Vagina (tissue), 2 donors: ENCODE measurements around the gene RCAN3. TPM values are rescaled to one million over a fixed set of nuclear protein-coding genes. Genes with fewer than 3 reads are reported as not detected.

Experiments
- DNase-seq, 2 donors: peaks; one replicate each; pipeline ENCODE4 v3.0.0-alpha.2; 2017; ENCODE audit errors: extremely low spot score in 2 of 2
- H3K27ac ChIP-seq: fragments of 200-600 bp; sonication (generic); one replicate; pipeline ENCODE4 v1.5.1; 2019
- H3K27me3 ChIP-seq: fragments of 200-600 bp; sonication (generic); one replicate; pipeline ENCODE4 v1.5.1; 2019
- H3K36me3 ChIP-seq, 2 donors: fragments of 200-600 bp; sonication (generic); one replicate each; pipeline ENCODE4 v1.5.1; 2017 to 2019
- H3K4me1 ChIP-seq: fragments of 200-600 bp; sonication (generic); one replicate; pipeline ENCODE4 v1.5.1; 2019
- H3K4me3 ChIP-seq, 2 donors: fragments of 200-600 bp; sonication (generic); 1 replicate in 1 of 2; 2 replicates in 1 of 2; pipeline ENCODE4 v1.5.1; 2016 to 2019
- H3K9me3 ChIP-seq: fragments of 200-600 bp; sonication (generic); one replicate; pipeline ENCODE4 v1.5.1; 2019
- POLR2A ChIP-seq, 2 donors: fragments of 450-650 bp; IDR thresholded peaks; one replicate each; pipeline ENCODE4 v1.6.1; 2017; ENCODE audit warnings: antibody characterized with exemption in 2 of 2, mild to moderate bottlenecking in 2 of 2, moderate library complexity in 2 of 2
- POLR2AphosphoS5 ChIP-seq, 2 donors: sonication (generic); formaldehyde crosslinking; IDR thresholded peaks; one replicate each; pipeline ENCODE4 v1.9.0; 2017; ENCODE audit warnings: antibody characterized with exemption in 2 of 2, mild to moderate bottlenecking in 2 of 2, low read depth in 1 of 2; ENCODE audit not compliant: insufficient read depth in 1 of 2
- intact Hi-C: fragments of 100-400 bp; cut with DNase I; formaldehyde crosslinking; loops from one replicate; pipeline ENCODE4 v1.15.1; 2023
- total RNA-seq: library from RNA; depleted of rRNA; stranded (reverse); fragments of >200 nt; gene quantifications from one replicate; pipeline ENCODE4 v1.2.3, GENCODE V29; 2016
- TF ChIP-seq, protein P1 (sequence below), 3 experiments: fragments of 450-650 bp in 2 of 3; fragments of 200-600 bp in 1 of 3; sonication (generic) in 1 of 3; IDR thresholded peaks; one replicate each; pipeline ENCODE4 v1.5.1; 2017 to 2019; ENCODE audit warnings: antibody characterized with exemption in 3 of 3, mild to moderate bottlenecking in 2 of 3, moderate library complexity in 2 of 3

The RCAN3 gene
- total RNA-seq, 1 donor from 2014 or later = 11.3 TPM

DNA sequence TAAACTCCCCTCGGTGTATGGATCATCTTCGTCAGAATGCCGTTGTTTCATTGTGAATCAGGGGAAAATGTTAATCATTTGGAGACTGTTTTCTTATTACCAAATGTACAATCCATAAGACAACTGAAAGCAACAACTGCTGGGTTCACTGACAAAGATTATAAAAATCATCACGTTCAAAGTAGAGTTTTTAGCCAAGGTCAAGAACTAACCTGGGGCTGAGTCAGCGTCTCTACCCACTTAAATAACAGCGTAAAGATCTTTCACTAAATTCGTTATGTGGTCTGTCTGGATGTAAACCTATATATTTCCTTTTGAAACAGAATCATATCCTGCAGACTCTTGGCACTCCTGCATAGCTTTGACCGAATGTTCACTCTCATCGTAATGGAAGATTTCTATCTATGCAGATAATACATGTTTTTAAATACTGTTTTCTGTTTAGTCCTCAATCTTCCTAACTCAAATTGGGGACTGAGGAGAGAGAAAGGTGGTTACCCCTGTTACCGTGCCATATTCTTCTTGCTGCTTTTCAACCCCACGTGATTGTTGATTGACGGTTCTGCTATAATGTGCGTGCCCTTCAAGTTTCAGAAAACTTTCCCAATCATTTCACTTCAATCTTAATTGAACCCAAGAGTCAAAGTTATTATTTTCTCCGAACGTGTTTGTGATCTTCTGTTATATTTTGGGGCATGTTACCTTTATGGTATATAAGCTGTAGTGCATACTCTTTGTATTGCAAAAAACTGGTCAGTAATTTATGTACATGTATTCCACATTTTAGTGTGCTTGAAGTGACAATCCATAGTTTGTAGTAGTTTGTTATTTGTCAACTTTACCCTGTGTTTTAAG is 37.6 kb downstream of the RCAN3 start:
- DNase-seq = no peak
- no peaks in the 10 kb centered on the region for H3K27me3 ChIP-seq
- no peaks in the 10 kb centered on the region for H3K9me3 ChIP-seq
- intact Hi-C loops = no loop called here
- no peak overlapping the region for H3K4me3 ChIP-seq
- no peaks in the 10 kb centered on the region for H3K36me3 ChIP-seq
- H3K27ac ChIP-seq = no peak overlapping the region
- no peaks in the 10 kb centered on the region for H3K4me1 ChIP-seq
- TF ChIP-seq POLR2AphosphoS5 (IDR thresholded peaks at IDR 0.05; ENCODE audit: insufficient read depth in 1 of 2, low read depth in 1 of 2) (no peak), POLR2A (IDR thresholded peaks at IDR 0.05) (no peak)
- TF ChIP-seq, protein P1, sequence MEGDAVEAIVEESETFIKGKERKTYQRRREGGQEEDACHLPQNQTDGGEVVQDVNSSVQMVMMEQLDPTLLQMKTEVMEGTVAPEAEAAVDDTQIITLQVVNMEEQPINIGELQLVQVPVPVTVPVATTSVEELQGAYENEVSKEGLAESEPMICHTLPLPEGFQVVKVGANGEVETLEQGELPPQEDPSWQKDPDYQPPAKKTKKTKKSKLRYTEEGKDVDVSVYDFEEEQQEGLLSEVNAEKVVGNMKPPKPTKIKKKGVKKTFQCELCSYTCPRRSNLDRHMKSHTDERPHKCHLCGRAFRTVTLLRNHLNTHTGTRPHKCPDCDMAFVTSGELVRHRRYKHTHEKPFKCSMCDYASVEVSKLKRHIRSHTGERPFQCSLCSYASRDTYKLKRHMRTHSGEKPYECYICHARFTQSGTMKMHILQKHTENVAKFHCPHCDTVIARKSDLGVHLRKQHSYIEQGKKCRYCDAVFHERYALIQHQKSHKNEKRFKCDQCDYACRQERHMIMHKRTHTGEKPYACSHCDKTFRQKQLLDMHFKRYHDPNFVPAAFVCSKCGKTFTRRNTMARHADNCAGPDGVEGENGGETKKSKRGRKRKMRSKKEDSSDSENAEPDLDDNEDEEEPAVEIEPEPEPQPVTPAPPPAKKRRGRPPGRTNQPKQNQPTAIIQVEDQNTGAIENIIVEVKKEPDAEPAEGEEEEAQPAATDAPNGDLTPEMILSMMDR (IDR thresholded peaks at IDR 0.05) = no peak

DNA sequence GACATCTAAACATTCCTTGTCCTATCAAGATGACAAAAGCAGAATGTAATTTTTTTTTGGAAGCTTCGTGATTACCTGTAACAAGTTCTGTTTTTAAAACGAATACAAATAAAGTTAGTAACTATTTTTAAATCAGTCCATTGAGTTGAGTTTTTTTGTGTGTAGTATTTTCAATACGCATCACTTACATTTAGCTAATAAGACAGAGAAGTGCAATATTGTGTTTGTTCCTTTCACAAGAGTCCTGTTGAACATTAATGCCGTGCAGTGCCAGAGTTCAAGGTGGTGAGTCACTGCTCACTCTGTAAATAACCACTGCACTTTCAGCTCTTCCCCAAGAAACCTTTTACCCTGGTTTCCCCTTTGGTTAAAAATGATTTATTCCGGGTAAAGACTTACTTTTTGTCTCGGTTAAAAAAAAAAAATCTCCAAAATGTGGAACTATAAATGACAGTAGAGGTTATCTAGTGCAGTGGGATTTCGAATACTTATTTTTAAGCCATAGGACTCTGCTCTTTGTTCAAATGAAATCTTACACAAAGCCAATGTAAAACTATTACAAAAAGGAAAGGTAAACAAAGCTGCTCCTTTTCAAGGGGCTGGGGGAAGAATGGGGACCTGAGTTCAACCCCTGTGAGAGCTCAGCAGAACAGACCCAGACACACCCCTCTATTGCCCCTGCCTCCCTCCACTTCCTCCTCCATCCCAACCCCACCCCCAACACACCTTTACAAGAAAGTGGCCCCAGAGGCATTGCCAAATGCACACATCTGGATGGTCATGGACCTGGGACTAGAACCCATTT is 38.5 kb downstream of the RCAN3 start:
- H3K27ac ChIP-seq = no peak overlapping the region
- no peaks in the 10 kb centered on the region for H3K4me1 ChIP-seq
- intact Hi-C loops = no loop called here
- TF ChIP-seq, protein P1 (IDR thresholded peaks at IDR 0.05) = no peak
- TF ChIP-seq POLR2A (IDR thresholded peaks at IDR 0.05) = no peak
- TF ChIP-seq POLR2AphosphoS5 (IDR thresholded peaks at IDR 0.05; ENCODE audit: insufficient read depth in 1 of 2, low read depth in 1 of 2) = no peak
- no peaks in the 10 kb centered on the region for H3K9me3 ChIP-seq
- DNase-seq = no peak
- H3K36me3 ChIP-seq = no peaks in the 10 kb centered on the region
- H3K4me3 ChIP-seq = no peak overlapping the region
- H3K27me3 ChIP-seq = no peaks in the 10 kb centered on the region

DNA sequence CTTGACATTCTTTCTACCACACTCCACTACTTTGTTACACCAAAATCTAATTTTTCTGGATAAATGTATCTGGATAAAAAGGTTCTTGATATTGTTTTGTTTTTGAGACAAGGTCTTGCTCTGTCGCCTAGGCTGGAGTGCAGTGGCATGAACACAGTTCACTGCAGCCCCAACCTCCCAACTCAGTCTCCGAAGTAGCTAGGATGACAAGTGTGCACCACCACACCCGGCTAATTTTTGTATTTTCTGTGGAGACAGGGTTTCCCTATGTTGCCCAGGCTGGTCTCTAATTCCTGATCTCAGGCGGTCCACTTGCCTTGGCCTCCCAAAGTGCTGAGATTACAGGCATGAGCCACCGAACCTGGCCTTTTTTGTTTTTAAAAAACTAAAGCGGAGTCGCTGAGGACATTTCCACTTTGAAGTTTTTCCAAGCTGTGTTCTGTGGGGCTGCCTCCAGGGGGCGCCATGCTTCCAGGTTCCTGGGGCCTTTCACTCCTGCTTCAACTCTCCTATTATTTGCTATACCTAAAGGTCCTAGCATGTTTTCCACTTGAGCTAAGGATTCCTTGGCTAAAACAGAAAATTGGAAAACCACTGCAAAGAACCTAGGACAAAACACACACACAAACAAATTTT is 39.2 kb downstream of the RCAN3 start:
- Histone ChIP-seq H3K4me1 (no peaks in the 10 kb centered on the region), H3K36me3 (no peaks in the 10 kb centered on the region), H3K4me3 (no peak overlapping the region), H3K27me3 (no peaks in the 10 kb centered on the region), H3K9me3 (no peaks in the 10 kb centered on the region), H3K27ac (no peak overlapping the region)
- no peak for DNase-seq
- TF ChIP-seq POLR2A (IDR thresholded peaks at IDR 0.05) = no peak
- no peak for TF ChIP-seq POLR2AphosphoS5 (IDR thresholded peaks at IDR 0.05; ENCODE audit: insufficient read depth in 1 of 2, low read depth in 1 of 2)
- TF ChIP-seq, protein P1 (IDR thresholded peaks at IDR 0.05) = no peak
- intact Hi-C loops = no loop called here

DNA sequence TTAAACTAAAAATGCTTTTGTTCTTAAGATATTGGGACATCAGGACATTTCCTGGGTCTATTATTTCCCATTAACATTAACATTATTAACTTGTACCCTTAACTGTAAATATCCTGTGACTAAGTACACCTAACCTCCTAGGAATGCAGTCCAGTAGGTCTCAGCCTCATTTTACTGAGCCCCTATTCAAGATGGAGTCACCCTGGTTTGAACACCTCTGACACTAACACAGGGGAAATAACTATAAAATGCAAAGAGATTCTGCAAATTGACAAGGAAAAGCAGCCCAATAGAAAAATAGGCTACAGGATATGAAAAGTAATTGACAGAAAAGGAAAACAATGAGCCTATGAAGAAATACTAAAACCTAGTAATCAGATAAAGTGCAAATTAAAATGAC is 41.6 kb downstream of the RCAN3 start:
- H3K4me3 ChIP-seq = no peak overlapping the region
- no peaks in the 10 kb centered on the region for H3K36me3 ChIP-seq
- TF ChIP-seq, protein P1 (IDR thresholded peaks at IDR 0.05) = no peak
- TF ChIP-seq POLR2A (IDR thresholded peaks at IDR 0.05) (no peak), POLR2AphosphoS5 (IDR thresholded peaks at IDR 0.05; ENCODE audit: insufficient read depth in 1 of 2, low read depth in 1 of 2) (no peak)
- H3K9me3 ChIP-seq = no peaks in the 10 kb centered on the region
- intact Hi-C loops = no loop called here
- DNase-seq = no peak
- H3K27ac ChIP-seq = no peak overlapping the region
- H3K27me3 ChIP-seq = no peaks in the 10 kb centered on the region
- no peaks in the 10 kb centered on the region for H3K4me1 ChIP-seq
